HUDEP-2 (cell line): ENCODE results near the gene SORCS2.
A peak's percentile ranks its signal among the peaks of the same experiment; 100 is the strongest.

Source experiments
- DNase-seq, 76 experiments: peaks; one replicate each; lab custom pipeline; 2025; ENCODE audit not compliant: unreplicated experiment in 76 of 76; lab: John Stamatoyannopoulos, UW

The SORCS2 gene

DNA sequence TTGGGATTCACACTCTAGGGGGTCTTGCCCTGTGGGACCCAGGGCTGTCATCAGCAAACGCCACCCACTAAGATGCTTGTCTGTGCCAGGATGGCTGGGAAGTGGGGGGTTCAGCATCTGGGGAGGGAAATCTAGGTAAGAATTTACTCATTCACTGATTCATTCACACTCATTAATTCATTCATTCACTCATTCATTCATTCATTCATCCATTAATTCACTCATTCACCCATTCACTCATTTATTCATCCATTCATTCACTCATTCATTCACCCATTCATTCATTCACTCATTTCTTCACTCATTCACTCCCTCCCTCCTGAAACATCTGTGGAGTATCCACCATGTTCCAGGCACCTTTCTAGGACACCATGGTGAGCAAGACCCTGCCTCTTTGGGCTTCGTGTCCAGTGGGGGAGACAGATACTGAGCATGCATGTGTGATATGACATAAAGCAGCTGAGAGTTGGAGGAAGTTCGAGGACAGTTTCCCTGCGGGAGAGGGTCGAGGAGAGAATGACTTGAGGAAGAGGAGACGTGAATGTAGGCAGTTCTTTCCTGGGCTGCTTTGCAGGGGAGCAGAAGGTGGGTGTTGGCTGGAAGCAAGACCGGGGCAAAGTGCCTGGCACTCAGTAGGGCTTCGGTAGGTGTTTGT lies 90.6 kb downstream of the SORCS2 start:
- DNase-seq = no peak

DNA sequence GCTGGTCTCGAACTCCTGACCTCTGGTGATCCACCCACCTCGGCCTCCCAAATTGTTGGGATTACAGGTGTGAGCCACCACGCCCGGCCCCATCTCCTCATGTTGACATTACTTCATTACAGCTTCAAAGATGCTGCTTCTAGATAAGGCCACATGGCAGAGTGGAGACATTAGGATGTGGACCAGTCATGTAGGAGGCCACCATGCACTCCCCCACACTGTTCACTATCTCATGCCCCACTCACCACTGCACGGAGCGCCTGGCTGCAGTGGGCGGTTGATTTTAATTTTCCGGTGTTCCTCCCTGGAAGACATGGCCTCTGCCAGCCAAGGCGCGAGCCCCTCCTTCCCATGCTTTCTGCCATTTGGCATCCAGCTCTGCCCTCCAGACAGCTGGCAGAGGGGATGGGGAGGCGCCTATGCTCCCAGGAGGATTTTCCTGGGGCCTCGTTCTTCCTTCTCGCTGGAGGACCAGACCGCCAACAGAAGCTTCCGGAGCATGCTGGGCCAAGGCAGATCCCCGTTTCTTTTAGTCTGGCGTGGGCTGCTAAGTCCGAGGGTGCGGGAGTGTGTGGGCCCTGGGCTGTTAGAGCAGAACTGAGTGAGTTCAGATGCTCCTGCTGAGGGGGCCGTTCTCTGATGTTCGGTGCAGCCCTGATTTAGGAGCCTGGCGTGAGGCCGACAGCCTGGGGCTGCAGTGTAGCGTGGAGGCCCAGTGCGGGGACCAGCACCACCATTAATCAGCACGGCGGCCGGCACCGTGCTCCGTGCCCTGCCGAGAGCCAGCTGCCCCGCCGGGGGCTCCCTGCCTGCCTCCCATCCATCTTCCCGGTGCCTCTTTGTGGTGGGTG lies 93.1 kb downstream of the SORCS2 start:
- no peak for DNase-seq

DNA sequence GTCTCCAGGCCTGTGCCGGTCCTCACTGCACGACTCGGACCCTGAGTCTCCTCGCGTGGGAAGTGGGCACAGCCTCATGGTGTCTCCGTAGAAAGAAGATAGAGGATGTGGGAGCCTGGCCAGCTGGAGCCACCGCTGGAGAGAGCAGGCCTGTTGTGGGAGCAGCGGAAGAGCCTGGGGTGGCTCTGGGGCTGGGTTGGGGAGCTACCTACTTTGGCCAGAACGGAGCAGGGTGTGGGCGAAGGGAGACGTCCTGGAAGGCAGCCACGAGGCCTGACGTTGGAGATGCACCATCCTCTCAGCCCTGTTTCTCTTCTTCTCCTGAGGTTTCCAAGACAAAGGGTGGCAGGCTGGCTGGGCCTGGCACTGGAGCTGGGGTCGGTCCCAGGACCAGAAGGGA lies 93.8 kb downstream of the SORCS2 start:
- DNase-seq = no peak

DNA sequence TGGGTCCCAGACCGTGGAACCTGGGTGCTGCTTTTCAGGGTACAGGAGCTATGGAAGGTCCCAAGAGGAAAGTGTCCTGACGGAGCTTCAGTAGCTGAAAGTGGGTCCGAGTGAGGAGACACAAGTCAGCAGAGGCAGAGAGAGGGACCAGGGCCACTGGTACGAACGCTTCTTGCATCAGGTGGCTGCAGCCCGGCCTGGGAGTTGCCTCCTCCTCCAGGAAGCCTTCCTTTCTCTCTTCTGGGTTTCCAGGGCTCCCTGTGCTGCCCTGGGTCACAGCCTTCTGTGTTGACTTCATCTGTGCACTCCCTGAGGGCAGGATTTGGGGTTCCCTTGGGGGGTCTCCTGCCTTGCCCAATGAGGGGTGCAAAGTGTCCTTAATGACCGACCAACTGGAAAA lies 94.5 kb downstream of the SORCS2 start:
- no peak for DNase-seq

DNA sequence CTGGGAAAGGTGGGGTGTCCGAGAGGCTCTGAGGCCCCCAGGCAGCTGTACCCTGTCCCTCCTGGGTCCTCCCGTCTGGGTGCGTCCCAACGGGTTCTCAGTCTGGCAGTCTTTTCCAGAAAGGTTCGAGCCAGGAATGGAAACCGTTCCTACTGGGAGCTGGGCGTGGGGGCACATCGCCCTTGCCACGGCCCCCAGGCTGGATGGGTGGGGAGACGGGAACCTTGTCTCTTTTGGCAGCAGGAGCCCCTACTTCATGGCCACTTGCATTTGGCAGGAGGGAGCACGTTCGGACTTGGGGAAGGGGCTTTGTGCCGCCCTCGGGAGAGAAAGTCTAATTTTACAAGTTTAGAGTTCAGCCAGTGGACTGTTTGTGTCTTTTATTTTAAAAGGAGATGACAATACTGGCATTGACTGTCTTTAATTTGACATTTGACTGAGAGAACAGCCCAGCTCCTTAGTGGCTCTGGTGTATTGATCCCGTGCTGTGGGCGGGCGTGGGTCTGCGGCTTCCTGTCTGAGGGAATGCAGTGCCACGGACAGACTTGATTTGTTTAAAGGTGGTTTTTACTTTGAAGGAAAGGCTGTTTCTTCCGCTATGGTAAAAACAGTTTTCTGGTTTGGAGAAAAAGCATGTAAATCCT lies 95.1 kb downstream of the SORCS2 start:
- no peak for DNase-seq

DNA sequence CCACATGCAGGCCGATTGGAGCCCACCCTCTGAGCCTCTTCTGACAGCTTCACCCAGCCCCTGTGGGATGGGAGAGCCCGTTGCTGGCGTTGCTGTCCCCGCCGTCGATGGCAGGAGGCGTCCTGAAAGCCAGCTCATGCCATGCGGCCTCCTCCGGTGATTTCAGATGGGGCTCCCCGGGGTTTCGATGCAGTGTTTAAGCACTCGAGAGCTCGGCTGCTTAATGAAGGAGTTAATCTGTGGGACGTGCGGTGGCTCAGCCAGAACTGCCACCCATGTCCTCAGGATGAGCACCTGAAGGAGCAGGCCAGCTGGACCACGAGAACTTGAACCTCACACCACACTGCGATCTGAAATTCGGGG lies 95.6 kb downstream of the SORCS2 start:
- no peak for DNase-seq

DNA sequence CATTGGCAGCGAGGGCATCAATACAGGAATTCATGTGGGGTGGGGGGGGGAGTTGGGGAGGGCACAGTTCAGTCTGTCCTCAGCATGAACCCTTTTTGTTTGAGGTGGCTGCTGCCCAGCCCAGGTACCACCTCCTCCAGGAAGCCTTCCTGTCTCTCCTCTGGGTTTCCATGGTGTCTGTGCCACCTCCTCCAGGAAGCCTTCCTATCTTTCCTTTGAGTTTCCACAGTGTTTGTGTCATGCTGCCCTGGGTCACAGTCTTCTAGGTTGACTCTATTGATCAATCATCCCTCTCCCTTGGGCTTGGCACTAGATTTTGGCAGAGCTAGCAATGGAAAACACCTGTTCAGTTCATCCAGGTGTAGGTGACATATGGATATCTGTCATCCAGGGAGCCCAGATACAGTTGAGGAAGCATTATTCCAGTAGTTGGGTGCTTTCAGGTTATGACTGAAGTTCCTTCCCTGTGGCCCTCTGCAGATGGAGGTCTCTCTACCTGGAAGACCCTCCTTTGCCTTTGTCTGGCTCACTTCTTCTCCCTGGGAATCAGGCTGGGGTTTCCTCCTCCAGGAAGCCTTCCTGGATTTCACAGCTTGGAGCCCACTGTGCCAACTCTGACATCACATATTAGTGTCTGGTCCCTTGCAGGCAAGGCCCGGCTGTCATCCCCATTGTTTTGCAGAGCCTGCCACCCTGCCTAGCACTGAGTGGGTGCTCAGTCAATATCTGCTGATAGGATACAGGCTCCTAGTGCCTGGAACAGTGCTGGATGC lies 96.6 kb downstream of the SORCS2 start:
- no peak for DNase-seq

DNA sequence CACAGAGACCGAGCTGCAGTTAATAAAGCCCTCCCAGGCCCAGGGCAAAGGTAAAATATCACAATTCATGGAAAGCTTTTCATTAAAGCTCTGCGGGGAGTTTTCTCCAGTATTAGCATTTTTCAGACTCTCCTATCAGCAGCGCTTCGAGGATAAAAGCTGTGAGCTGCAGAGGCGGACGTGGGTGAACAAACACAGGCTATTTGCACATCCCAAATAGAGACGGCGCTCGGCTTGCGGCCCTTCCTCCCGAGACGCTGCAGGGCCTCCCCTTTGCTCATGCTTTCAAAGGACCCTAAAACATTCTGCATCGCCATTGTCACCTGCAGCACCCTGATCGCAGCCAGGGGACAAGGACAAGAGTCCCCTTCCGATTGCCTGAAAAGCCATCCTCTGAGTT lies 97.3 kb downstream of the SORCS2 start:
- no peak for DNase-seq

DNA sequence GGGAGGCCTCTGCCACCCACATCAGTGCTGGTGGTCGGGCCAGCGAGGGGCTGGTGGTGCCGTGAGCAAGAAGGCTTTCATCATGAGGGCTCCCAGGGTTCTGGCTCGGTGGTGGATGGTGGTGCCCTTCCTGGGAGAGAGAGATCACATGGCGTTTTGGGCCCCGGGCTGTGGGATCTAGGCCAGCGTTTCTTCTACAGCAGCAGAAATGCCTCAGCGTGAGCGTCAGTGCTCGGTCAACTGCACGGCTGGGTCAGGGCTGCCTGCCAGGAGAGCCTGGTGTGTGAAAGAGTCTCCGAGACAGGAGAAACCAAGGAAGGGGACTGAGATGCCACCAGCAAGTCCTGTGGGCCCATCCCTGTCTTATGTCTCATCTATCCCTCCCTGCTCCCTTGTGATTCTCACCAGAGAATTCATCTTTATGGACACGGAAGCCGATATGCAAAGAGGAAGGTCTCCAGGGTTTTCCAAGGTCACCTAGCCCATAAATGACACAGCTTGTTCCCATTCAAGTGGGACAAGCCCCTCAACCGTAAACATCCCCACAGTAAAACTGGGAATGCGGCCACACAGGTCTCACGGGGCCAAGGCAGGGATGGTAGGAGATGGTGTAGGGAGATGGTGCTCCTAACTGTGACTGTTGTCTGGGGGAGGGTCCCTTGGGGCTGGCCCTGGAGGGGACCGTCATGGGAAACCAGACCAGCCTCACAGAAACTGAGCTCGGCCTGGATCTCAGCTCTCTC lies 99.2 kb downstream of the SORCS2 start:
- DNase-seq = no peak

DNA sequence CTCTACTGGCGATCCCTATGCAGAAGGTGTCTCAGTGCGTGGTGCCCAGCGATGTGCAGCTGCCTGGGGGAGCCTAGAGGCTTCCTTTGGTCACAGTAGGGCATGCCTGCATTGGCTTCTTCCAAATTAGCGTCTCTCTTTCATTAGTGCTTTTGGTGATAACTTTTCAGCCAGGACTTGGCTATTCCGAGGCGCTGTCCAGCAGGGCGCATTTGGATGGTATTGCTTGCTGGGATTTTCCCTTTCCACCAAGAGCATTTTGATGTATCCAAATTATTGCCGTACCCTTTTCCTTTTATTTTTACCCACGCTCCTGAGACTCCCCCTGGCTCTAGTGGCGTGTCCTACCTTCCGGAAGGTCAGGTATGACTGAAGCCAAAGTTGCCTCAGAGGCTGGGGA lies 101.4 kb downstream of the SORCS2 start:
- DNase-seq = no peak

DNA sequence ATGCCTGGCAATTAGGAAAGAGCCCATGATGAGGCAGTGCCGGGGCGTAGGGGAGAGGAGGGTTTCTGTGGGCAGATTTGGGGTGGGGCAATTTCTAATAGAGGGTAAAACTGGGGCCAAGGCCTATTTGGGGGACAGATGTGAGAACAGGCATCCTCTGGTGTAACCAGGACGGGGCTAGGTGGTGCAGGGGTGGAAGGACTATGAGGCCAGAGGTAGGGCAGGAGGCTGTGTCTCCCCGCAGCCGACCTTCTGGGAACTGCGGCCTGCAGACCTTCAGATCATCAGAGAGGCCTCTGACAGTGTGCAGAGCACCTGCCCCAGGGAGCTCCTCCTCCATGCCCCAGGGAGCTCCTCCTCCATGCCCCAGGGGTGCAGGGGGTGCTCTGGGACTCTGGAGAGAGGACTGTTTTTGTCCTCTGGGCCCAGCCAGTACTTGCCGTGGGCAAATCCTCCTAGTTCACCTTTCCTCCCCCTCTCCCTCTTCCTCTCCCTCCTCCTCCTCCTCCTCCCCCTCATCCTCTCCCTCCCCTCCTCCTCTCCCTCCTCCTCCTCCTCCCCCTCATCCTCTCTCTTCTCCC lies 101.9 kb downstream of the SORCS2 start:
- DNase-seq = no peak

DNA sequence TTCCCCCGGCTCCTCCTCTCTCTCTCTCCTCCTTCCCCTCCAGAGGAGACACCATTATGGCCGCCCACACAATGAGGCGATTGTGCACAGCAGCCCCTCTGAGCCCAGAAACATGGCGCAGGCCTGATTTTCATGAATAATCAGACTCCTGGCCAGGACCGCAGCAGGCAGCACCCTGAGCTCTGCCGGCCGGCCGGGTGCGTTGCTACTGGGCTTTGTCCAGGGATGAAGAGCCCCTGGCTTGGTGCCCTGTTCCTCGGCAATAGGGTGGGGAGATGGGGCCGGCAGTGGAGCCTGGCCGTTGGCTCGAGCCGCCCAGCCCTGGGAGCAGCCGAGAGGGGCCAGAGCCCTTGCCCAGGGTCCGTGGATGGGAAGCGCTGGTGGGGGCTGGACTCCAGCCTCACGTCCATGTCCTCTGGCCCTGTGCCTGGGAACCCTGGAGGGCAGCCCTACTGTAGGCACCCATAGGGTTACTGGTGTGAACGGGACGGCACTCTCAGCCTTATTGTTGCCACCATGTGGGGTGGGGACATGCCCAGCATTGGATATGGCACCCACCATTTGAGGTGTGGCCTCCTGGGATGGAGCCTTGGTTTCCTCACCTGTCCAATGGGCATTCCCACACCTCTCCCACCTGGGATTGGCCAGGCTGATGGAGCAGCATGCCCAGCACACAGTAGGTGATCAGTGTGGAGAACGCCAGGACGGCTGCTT lies 103.0 kb downstream of the SORCS2 start:
- no peak for DNase-seq

DNA sequence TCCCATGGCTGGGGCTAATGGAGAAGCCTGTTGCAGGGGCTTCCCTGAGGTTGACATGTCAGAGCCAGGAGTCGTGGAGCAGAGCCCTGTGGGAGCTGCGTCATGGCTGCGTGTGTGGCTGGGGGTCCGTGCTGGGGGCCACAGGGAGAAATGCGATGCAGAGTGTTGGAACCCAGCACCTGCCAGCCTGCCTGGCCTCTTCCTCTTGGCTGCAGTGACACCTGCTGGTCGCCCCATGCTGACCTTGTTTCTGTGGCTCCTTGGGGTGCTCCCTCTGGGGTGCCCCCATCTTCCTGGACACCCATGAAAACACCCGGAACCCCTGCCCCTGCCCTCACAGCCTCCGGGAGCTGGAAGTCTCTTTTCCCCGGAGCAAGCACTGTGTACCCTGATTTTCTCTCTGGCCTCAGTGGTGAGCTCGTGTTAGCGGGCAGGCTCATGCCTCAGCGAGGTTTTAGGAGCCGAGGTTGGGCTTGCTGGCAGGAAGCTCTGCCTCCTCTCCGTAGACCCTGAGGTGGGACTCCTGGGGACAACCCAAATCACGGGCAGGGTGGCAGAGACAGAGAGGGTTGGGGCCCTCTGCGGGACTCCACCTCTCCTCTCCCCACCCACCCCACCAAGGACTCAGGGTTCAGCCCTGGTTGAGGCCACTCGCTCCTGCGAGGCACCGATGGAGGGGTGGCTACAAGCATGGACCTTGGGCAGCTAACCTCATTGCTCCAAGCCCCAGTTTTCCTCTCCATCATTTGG lies 103.7 kb downstream of the SORCS2 start:
- peak in 6 of 76 experiments; percentile 1 to 15 (median 6) for DNase-seq

DNA sequence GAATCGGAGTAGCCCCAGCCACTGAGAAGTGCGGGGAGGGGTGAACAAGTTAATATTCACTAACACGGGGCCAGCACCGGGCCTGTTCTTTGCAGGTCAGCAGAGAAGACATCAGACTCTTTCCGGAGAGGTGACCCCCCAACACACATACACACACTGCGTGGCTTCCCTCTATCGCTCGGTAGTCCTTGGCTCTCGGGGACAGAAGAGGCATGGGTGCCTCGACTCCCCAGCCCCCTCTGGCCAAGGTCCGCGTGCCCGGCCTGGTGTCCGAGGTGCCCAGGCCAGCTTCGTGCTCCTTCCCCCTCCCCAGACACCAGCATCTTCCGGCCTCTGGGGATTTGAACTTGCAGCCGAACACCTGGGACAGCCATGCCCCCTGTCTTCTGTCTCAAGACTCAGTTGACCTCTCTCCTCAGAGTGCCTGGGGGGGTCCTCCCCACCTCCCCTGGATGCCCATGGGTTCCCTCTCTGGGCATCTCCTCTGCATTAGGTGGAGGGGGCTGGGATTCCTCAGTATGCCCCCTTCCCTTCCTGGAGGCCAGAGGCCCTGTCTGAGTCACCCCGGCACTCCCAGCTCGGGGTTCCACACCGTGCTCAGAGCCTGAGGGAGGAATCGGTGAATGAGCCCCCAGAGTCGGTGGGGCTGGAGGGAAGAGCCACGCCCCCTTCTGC lies 104.5 kb downstream of the SORCS2 start:
- no peak for DNase-seq

DNA sequence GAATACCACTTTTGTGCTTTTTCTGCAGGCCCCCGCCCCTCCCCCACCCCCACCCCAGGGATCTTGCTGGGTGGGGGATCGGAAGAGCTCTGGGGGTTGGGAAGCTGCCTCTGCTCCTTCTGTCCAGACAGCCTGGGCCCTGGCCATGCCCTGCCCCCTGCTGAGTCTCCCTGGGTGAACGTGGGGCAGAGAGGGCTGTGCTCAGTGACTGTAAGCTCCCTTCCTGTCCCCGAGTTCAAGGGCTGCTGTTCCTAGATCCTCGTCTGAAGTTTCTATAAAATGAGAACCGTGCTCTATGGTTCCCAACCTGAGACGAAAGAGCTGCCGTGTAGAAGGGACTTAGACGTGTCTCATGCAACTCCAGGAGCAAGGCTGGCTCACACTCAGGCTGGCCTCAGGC lies 105.0 kb downstream of the SORCS2 start:
- DNase-seq = no peak

DNA sequence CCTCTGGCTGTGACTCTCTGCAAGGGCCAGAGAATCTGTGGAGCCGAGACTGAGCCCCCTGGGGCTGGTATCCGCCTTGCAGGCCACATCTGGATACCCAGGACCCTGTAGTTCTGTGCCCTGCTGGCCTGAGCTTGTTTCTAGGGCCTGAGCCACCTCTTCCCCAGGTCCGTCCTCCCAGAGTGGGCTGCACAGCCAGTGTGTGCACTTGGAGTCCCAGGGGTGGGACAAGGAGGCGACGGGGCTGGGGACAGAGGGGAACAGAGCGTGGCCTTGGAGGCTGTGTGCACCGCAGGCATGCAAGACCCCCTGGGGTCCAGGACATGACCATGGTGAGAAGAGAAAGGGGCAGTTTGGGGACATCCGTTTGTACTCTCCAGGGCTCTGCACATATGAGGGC lies 105.5 kb downstream of the SORCS2 start:
- DNase-seq = no peak

DNA sequence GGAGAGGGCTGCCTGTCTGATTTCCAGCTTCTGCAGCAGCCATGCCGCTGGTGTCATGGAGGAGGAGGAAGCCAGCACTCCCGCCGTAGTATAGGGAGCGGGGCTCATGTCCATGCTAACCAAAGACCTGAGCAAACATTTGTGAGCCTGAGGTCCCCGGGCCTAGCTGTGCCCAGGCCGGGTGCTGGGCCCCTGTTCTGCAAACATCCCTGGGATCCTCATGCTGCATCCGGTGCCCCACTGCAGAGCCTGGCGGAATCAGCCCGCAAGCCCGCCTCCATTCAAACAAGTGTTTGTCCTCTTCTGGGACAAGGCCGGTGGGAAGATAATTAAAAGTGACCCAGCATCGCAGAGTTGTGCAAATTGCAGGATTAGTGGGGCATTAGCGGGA lies 106.3 kb downstream of the SORCS2 start:
- DNase-seq = no peak
